Measurements from ENCODE around the gene ANO8.

DNA sequence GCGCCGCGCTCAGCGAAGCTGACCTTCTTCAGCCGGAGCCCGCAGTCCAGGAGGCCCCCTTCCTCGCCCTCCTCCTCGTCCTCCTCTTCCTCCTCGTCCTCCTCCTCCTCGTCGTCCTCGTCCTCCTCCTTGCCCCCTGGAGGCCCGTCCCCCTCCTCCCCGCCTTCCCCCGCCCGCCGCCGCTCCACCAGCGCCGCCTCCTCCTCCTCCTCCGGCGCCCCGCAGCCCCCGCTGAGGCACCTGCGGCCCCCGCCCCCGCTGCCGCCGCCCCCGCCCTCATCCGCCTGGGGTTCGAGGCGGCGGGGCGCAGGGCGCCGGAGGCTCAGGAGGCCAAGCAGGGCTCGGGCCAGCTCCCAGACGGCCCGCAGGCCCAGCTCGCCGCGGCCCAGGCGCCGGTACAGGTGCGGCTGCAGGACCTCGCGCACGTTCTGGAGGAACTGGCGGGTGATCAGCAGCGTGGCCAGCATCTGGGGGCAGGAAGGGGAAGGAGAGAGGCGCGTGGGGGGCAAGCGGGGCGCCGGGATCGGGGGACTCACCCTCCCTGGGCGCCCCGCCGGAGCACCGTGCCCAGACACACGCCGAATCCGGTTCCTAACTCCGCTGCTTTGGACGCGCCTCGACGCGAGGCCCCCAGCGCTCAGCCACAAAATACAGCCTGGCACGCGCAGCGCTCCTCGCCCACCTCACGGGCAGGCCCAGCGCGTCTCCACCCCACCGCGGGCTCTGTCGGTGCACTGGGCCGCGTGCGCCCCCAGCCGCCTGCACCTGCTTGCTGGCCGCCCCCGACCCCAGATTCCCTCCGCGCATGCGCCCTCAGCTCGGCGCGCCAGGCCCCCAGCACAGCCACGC is 5.9 kb downstream of the ANO8 start:
- TF ChIP-seq, protein P1, sequence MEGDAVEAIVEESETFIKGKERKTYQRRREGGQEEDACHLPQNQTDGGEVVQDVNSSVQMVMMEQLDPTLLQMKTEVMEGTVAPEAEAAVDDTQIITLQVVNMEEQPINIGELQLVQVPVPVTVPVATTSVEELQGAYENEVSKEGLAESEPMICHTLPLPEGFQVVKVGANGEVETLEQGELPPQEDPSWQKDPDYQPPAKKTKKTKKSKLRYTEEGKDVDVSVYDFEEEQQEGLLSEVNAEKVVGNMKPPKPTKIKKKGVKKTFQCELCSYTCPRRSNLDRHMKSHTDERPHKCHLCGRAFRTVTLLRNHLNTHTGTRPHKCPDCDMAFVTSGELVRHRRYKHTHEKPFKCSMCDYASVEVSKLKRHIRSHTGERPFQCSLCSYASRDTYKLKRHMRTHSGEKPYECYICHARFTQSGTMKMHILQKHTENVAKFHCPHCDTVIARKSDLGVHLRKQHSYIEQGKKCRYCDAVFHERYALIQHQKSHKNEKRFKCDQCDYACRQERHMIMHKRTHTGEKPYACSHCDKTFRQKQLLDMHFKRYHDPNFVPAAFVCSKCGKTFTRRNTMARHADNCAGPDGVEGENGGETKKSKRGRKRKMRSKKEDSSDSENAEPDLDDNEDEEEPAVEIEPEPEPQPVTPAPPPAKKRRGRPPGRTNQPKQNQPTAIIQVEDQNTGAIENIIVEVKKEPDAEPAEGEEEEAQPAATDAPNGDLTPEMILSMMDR (IDR thresholded peaks at IDR 0.05; ENCODE audit: extremely low read depth in 1 of 2, insufficient read depth in 1 of 2, low read depth in 1 of 2, low read length in 2 of 2) = no peak
- no peak for TF ChIP-seq POLR2AphosphoS5 (IDR thresholded peaks at IDR 0.05; ENCODE audit: insufficient read depth, low read depth, low read length)
- peak; percentile 59 for TF ChIP-seq EZH2 (IDR thresholded peaks at IDR 0.05; ENCODE audit: borderline replicate concordance, low read depth, low read length, severe bottlenecking)
- TF ChIP-seq POLR2A (IDR thresholded peaks at IDR 0.05; ENCODE audit: low read depth, low read length) = no peak
- TF ChIP-seq, protein P2, sequence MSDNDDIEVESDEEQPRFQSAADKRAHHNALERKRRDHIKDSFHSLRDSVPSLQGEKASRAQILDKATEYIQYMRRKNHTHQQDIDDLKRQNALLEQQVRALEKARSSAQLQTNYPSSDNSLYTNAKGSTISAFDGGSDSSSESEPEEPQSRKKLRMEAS (IDR thresholded peaks at IDR 0.05; ENCODE audit: insufficient read depth, insufficient read length) = no peak
- TF ChIP-seq GATA2 (IDR thresholded peaks at IDR 0.05; ENCODE audit: insufficient read depth, insufficient read length, low read depth, low read length) = no peak

Measured in endothelial cell of umbilical vein (primary cell).